CD4-positive, alpha-beta T cell treated with Interleukin-6 for 4 hours (primary cell): Measurements from ENCODE around the gene IGF2BP2.
"Not testable (repeated sequence)": the region's sequence is repeated elsewhere in the genome, so short reads cannot be mapped to it uniquely, and the experiment has no call there.

Source experiments
- DNase-seq: peaks from one replicate; pipeline ENCODE4 v3.0.0-alpha.2; 2020; ENCODE audit warnings: mixed read lengths

IGF2BP2 gene

GRCh38 chr3:185831990-185832389 is 7.1 kb upstream of the IGF2BP2 start:
- no peak for DNase-seq

GRCh38 chr3:185831195-185831594 is 6.4 kb upstream of the IGF2BP2 start:
- DNase-seq: no peak

GRCh38 chr3:185830018-185830797 is 5.4 kb upstream of the IGF2BP2 start:
- DNase-seq: no peak

GRCh38 chr3:185828755-185829154 is 3.9 kb upstream of the IGF2BP2 start:
- DNase-seq: no peak

GRCh38 chr3:185827595-185828344 is 2.9 kb upstream of the IGF2BP2 start:
- no peak for DNase-seq

GRCh38 chr3:185825639-185826481 is 1.0 kb upstream of the IGF2BP2 start:
- peak; percentile 41 for DNase-seq

- DNase-seq: peak; percentile 27
Measured at GRCh38 chr3:185824051-185825005, 514 bp downstream of the IGF2BP2 start.

GRCh38 chr3:185823078-185824044 is 1.5 kb downstream of the IGF2BP2 start:
- peak; percentile 14 for DNase-seq

GRCh38 chr3:185822221-185823000 is 2.4 kb downstream of the IGF2BP2 start:
- DNase-seq: no peak

- no peak for DNase-seq
Measured at GRCh38 chr3:185820973-185821758, 3.7 kb downstream of the IGF2BP2 start.

- DNase-seq: no peak
Measured at GRCh38 chr3:185818267-185818875, 6.5 kb downstream of the IGF2BP2 start.

GRCh38 chr3:185815391-185816282 is 9.2 kb downstream of the IGF2BP2 start:
- no peak for DNase-seq

GRCh38 chr3:185813691-185814215 is 11.1 kb downstream of the IGF2BP2 start:
- DNase-seq: no peak

- no peak for DNase-seq
Measured at GRCh38 chr3:185813205-185813604, 11.6 kb downstream of the IGF2BP2 start.

GRCh38 chr3:185807445-185808068 is 17.3 kb downstream of the IGF2BP2 start:
- DNase-seq: no peak

GRCh38 chr3:185798831-185799110 is 26.1 kb downstream of the IGF2BP2 start:
- DNase-seq: not testable (repeated sequence)
